ENCODE measurements around the gene ZCCHC9.

DNA sequence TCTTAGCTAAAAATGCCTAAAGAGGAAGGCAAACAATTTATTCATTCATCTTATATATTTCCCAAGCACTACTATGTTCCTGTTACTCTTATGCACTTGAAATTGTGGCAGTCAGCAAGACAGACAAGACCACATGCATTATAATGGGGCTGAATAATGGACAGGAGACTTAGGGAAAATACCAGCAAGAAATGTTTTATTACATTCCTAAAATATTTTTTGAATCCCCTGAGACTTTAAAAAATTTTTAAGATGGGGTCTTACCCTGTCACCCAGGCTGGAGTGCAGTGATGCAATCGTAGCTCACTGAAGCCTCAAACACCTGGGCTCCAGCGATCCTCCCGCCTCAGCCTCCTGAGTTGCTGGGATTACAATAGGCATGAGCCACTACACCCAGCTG, 13.2 kb downstream of the ZCCHC9 start:
- no peak for TF ChIP-seq TAF1 (IDR thresholded peaks at IDR 0.05; ENCODE audit: borderline replicate concordance, insufficient read depth, low read length)
- no peak for TF ChIP-seq REST (IDR thresholded peaks at IDR 0.05; ENCODE audit: insufficient read depth in 1 of 2, low read depth in 2 of 2, low read length in 2 of 2)
- no peak for TF ChIP-seq SIN3A (IDR thresholded peaks at IDR 0.05; ENCODE audit: borderline replicate concordance, insufficient read depth, low read length)
- TF ChIP-seq POLR2AphosphoS5 (IDR thresholded peaks at IDR 0.05; ENCODE audit: low read depth, low read length): no peak
- TF ChIP-seq FOXP2 (optimal IDR thresholded peaks at IDR 0.05; ENCODE audit: borderline replicate concordance, extremely low read depth, extremely low read length, insufficient read depth): no peak

All from PFSK-1 (cell line).